ENCODE results near the gene MOBP.

Gene MOBP

DNA sequence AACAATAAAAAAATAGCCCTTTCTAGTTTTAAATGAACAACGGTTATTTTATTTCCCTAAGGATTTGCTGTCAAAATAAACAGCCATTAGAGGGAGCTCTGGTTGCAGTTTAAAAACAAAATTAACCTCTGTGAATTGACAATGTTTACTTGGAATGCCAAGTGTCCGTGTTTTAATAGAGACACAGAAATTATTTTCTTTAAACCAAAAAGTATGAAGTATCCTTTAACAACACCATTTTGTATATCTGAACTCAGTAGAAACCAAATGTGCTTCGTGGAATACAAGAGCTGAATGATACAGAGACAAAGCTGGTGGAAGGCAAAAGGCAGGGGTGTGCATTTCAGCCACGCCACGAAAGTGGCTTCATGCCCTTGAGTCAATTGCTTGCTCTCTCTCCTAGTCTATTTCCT lies 74.4 kb downstream of the MOBP start:
- DNase-seq (ENCODE audit: low spot score) = no peak

- DNase-seq (ENCODE audit: low spot score) = no peak
These were observed 75.1 kb downstream of the MOBP start for GRCh38 chr3:39542588-39542988.

DNA sequence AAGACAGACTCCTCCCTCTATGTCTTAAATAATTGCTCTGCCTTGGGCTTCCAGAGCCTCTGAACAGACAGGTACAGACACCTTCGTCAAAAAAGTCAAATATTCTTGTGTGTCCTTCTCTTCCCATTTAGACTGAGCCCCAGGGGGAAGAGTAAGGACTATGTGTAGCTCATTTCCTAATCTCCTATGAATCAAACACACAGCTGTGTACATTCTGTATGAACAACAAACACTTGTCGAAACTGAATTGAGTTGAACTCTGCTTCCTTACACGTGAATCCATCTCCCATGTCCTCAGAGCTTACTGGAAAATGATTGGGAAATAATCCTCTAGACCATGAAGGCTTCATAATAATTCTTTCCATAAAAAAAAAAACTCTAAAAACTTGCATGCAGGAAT lies 80.8 kb downstream of the MOBP start:
- no peak for DNase-seq (ENCODE audit: low spot score)

DNA sequence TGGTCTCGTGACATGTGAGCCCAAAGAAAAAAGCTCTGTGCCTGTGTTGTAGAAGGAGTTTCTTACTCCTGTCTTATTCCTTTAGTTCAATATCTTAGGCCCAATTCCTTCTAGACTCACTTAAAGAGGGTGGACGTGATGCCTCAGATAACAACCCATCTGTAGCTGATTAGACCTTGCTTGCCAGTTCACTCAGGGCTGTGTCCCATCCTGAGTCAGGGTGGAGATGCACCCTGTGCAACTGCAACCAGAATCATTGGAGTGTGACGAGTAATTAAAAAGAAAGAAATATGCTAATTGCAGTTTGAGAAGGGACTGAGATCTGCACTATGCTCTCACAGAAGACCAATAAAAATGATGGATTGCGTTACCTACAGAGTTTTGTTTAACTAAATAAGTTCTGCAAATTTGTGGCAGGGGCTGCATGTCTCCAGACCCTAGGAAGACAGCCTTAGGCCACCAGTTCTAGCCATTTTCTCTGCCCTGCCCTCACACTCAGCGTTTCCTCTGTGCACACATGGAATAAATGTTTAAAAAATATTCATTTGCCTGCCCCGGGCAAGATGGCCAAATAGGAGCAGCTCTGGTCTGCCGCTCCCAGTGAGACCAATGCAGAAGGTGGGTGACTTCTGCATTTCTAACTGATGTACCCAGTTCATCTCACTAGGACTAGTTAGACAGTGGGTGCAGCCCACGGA lies 83.0 kb downstream of the MOBP start:
- no peak for DNase-seq (ENCODE audit: low spot score)
